ENCODE data around the gene COL23A1. TPM values are rescaled to one million over a fixed set of nuclear protein-coding genes. Genes with fewer than 3 reads are reported as not detected.

COL23A1 gene
- total RNA-seq, 1 donor from 2014 or later, result 2.0 TPM

DNA sequence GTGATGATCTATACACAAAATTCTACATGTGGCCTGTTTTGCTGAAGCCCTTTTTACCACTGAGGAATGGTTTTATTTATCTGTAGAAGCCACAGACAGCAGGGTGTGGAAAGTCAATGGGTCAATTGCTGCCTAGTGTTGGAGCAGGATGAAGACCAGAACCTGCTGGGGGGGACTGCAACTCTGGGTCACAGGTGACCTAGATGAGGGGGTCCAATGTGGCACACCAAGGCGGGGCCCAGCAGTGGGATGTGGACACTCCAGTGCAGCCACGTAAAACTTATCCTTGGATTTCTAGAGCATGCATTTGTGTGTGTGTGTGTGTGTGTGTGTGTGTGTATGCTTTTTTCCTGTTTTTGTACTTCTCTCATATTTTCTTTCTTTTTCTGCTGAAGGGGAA, 210.1 kb downstream of the COL23A1 start:
- intact Hi-C loops (cut with DNase I), result no loop called here
- H3K27me3 ChIP-seq, result no peaks in the 10 kb centered on the region
- DNase-seq, result no peak
- peaks cover 6% of the 10 kb centered on the region for H3K4me1 ChIP-seq
- TF ChIP-seq, protein P1, sequence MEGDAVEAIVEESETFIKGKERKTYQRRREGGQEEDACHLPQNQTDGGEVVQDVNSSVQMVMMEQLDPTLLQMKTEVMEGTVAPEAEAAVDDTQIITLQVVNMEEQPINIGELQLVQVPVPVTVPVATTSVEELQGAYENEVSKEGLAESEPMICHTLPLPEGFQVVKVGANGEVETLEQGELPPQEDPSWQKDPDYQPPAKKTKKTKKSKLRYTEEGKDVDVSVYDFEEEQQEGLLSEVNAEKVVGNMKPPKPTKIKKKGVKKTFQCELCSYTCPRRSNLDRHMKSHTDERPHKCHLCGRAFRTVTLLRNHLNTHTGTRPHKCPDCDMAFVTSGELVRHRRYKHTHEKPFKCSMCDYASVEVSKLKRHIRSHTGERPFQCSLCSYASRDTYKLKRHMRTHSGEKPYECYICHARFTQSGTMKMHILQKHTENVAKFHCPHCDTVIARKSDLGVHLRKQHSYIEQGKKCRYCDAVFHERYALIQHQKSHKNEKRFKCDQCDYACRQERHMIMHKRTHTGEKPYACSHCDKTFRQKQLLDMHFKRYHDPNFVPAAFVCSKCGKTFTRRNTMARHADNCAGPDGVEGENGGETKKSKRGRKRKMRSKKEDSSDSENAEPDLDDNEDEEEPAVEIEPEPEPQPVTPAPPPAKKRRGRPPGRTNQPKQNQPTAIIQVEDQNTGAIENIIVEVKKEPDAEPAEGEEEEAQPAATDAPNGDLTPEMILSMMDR (IDR thresholded peaks at IDR 0.05), result no peak
- H3K9me3 ChIP-seq, result no peaks in the 10 kb centered on the region
- ATAC-seq, result no peak
- H3K4me3 ChIP-seq, result no peak overlapping the region
- H3K27ac ChIP-seq, result no peak overlapping the region
- no peaks in the 10 kb centered on the region for H3K36me3 ChIP-seq

DNA sequence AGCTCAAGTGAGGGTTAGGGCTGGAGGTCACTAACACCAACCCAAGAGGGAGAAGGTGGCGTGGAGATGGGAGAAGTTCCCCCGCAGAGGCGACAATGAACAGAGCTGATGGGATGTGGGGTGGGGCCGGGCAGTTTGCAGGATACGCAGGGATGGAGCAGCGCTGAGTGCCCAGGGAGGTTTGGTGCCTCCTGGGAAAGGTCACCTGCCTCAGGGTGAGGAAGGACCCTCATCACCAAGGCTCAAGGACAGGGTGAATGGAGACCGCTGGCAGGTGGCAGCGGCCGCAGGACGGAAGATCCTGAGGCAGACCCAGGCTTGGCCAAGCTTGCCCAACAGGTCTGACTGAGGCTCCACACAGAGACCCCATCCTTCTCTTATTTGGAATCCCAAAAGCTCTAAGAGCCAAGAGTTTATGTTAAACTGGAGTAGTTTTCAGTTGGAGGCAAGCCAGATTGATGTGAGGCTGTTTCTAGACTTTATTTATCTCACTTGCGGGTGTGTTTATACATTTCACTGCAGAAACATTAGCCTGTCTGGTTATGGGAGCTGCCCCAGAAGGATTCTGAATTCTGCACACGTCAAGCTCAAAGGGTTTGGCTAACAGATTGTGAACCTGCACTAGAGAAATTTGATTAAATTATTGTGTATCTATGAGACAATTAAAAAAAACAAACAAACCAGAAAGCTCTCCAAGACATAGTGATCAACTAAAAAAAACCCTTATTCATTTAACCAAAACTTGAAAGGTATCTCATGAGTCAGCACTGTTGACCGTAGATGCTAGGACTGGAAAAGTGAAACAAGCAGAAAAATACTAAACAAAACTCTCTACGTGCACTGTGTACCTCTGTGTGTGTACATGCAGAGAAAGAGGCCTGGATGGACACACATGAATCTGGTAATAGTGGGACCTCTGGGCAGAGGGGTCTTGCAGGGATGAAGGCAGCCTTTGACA, 211.4 kb downstream of the COL23A1 start:
- Histone ChIP-seq H3K9me3 (no peaks in the 10 kb centered on the region), H3K27ac (no peak overlapping the region), H3K4me3 (no peak overlapping the region), H3K4me1 (peaks cover 1% of the 10 kb centered on the region), H3K27me3 (no peaks in the 10 kb centered on the region), H3K36me3 (no peaks in the 10 kb centered on the region)
- no peak for ATAC-seq
- TF ChIP-seq, protein P1 (IDR thresholded peaks at IDR 0.05), result no peak
- no peak for DNase-seq
- intact Hi-C loops (cut with DNase I), result no loop called here

DNA sequence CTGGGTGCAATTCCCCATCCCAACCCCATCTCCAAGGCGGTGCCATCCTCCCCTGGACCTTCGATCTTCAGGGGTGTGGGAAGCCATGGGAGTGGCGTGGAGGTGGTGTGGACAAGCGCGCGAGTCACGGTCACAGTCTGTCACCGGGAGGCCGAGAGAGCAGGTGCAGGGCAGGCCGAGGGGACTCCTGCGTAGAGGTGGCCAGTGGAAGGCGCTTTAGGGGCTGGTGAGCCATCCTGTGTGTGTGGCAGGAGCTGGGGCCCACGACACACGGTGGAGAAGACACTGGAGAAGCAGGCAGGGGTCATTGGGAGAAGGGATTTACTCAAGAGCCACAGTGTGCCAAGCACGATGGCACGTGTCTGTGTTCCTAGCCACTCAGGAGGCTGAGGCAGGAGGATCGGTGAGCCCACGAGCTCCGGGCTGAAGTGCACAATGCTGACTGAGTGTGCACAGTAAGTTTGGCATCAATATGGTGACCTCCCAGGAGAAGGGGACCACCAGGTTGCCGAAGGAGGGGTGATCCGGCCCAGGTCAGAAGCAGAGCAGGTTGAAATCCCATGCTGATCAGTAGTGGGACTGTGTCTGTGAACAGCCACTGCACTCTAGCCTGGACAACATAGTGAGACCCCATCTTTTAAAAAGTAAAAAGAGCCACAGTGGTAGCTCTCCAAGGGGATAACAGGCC, 212.5 kb downstream of the COL23A1 start:
- H3K9me3 ChIP-seq, result no peaks in the 10 kb centered on the region
- ATAC-seq, result no peak
- H3K27me3 ChIP-seq, result no peaks in the 10 kb centered on the region
- TF ChIP-seq, protein P1 (IDR thresholded peaks at IDR 0.05), result no peak
- no peaks in the 10 kb centered on the region for H3K36me3 ChIP-seq
- H3K4me3 ChIP-seq, result no peak overlapping the region
- intact Hi-C loops (cut with DNase I), result no loop called here
- no peaks in the 10 kb centered on the region for H3K4me1 ChIP-seq
- DNase-seq, result no peak
- no peak overlapping the region for H3K27ac ChIP-seq

DNA sequence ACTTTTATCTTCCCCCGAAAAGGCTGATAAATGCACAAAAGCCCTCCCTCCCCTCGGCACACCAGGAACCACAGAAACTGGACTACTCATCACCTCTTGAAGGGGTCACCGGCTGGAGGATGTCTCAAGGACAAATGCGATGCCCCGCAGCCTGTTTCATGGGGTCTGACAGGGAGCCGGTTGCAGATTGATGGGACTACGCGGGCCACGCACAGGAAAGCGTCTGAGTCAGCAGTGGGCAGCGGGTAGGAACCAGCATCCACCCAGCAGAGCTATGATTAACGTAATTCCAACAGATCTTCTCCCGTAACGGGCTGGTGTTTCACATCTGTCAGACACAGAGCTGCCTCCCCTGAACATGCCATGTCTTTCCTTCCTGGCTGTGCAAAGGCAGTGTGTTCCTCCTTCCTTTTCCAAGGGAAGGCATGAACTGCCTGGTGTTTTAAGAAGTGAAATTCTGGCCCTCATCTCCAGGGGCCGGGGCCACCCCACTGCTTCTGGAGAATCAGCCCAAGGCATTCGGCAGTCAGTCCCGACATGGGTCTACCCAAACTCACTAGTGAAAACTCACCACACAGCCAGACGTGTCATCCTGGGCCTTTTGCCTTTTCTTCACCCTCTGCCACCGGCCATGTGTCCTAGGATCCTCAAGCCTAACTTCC, 213.1 kb downstream of the COL23A1 start:
- TF ChIP-seq, protein P1 (IDR thresholded peaks at IDR 0.05), result no peak
- DNase-seq (no peak), ATAC-seq (no peak)
- Histone ChIP-seq H3K27ac (no peak overlapping the region), H3K36me3 (no peaks in the 10 kb centered on the region), H3K9me3 (no peaks in the 10 kb centered on the region), H3K27me3 (no peaks in the 10 kb centered on the region), H3K4me1 (peaks cover 4% of the 10 kb centered on the region), H3K4me3 (no peak overlapping the region)
- intact Hi-C loops (cut with DNase I), result no loop called here

DNA sequence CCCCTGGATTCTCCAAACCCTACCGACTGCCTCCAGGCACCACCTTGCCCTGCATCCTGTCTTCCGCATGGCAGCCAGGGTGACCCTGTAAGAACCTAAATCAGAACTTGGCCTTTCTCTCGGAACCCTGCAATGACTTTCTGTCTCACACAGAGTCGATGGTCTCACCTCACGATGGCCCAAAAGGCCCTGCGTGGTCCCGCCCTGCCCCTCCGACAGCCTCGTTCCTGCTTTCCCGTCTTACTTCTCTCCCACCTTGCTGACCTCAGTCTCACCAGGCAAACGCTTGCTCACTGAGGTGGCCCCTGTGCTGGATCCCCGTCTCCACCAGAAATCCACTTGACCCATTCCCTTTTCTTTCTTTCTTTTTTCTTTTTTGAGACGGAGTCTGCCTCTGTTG, 214.8 kb downstream of the COL23A1 start:
- Histone ChIP-seq H3K27ac (no peak overlapping the region), H3K27me3 (no peaks in the 10 kb centered on the region), H3K9me3 (no peaks in the 10 kb centered on the region), H3K36me3 (no peaks in the 10 kb centered on the region), H3K4me1 (peaks cover 8% of the 10 kb centered on the region), H3K4me3 (no peak overlapping the region)
- intact Hi-C loops (cut with DNase I), result no loop called here
- TF ChIP-seq, protein P1 (IDR thresholded peaks at IDR 0.05), result no peak
- DNase-seq, result no peak
- ATAC-seq, result no peak
